BJ (cell line): ENCODE data around the gene KIAA1328. TPM values are rescaled to one million over a fixed set of nuclear protein-coding genes. Genes with fewer than 3 reads are reported as not detected.

ENCODE experiments used
- CTCF ChIA-PET: fragments of 350-600 bp; formaldehyde crosslinking; extraction: SDS; loops from one replicate; lab custom pipeline; 2021; ENCODE audit warnings: antibody characterized with exemption, inconsistent platforms; lab: Yijun Ruan, JAX
- POLR2A ChIA-PET: fragments of 300-600 bp; sonication (Branson Sonifier 250); formaldehyde crosslinking; extraction: SDS; loops from one replicate; lab custom pipeline; 2021; ENCODE audit warnings: antibody characterized with exemption; lab: Charles Lee
- DNase-seq: peaks from one replicate; pipeline ENCODE4 v3.0.0-alpha.2; 2011; ENCODE audit warnings: low read depth
- H3K27me3 ChIP-seq: 2 replicates; pipeline ENCODE4 v1.6.0; 2011; ENCODE audit warnings: low read length; ENCODE audit not compliant: control insufficient read depth, insufficient read depth
- H3K36me3 ChIP-seq: 2 replicates; pipeline ENCODE4 v1.5.1; 2011; ENCODE audit warnings: low read length; ENCODE audit not compliant: control insufficient read depth, insufficient read depth
- H3K4me3 ChIP-seq: 2 replicates; pipeline ENCODE4 v1.5.1; 2011; ENCODE audit warnings: low read depth, mild to moderate bottlenecking, control low read depth, low read length
- CTCF ChIP-seq: IDR thresholded peaks from 2 replicates; pipeline ENCODE4 v1.5.1; 2011; ENCODE audit warnings: low read depth, mild to moderate bottlenecking, control low read depth, inconsistent platforms, low read length, moderate library complexity; ENCODE audit not compliant: insufficient read depth
- polyA plus RNA-seq: library from polyadenylated mRNA; depleted of rRNA; stranded (reverse); fragments of >200 nt; gene quantifications from 2 replicates; pipeline ENCODE4 v1.2.3, GENCODE V29; 2011

Gene KIAA1328
- polyA plus RNA-seq, 1 experiment: 2.2 TPM

DNA sequence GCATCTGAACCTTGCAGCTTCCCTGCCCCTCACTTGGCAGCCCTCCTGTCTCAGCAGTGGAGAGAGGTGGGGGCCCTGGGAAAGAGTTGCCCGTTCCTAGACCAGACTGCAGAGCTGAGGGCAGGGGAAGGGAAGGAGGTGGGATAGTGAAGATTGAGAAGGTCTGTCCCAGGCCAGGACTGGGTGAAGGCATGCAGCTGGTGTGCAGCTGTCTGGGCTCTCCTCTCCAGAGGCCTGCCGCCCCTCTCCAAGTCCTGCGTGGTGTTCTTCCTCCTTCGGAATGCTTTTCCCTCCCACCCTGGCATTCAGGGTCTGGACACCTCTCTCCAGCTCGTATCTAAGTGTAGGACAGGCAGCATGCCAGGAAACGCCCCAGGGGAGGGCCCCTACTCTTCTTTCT lies 413.2 kb downstream of the KIAA1328 start:
- CTCF ChIA-PET: no interaction called here

GRCh38 chr18:37242826-37243560 lies 414.1 kb downstream of the KIAA1328 start:
- ChIA-PET POLR2A (interaction anchor here (0.6 kb wide), 1 partner anchor 10 kb away, joined by 3 read pairs; no protein-coding TSS in a partner anchor), CTCF (no interaction called here)
- H3K36me3 ChIP-seq: no peaks in the 10 kb centered on the region

More for the DNA sequence above, 413.2 kb downstream of the KIAA1328 start:
- POLR2A ChIA-PET: no interaction called here
- no peak for TF ChIP-seq CTCF
- H3K36me3 ChIP-seq: no peaks in the 10 kb centered on the region
- no peak for DNase-seq
- peaks cover 3% of the 10 kb centered on the region; the same call in 1 of the 2 replicates for H3K27me3 ChIP-seq
- no peak overlapping the region for H3K4me3 ChIP-seq

GRCh38 chr18:37243741-37244140 lies 414.8 kb downstream of the KIAA1328 start:
- ChIA-PET POLR2A (no interaction called here), CTCF (interaction anchor here (1.9 kb wide), 1 partner anchor 14 kb away, joined by 7 read pairs; no protein-coding TSS in a partner anchor)
- no peak for TF ChIP-seq CTCF
- no peak overlapping the region for H3K4me3 ChIP-seq
- no peak for DNase-seq
- no peaks in the 10 kb centered on the region for H3K36me3 ChIP-seq
- peaks cover 3% of the 10 kb centered on the region; the same call in 1 of the 2 replicates for H3K27me3 ChIP-seq

More at GRCh38 chr18:37242826-37243560, 414.1 kb downstream of the KIAA1328 start:
- Histone ChIP-seq H3K4me3 (no peak overlapping the region), H3K27me3 (peaks cover 3% of the 10 kb centered on the region; the same call in 1 of the 2 replicates)
- TF ChIP-seq CTCF: no peak
- DNase-seq: no peak

- CTCF ChIA-PET: interaction anchor here (0.6 to 1.9 kb wide), 2 partner anchors 13 to 153 kb away, joined by 3 to 7 read pairs; no protein-coding TSS in a partner anchor
- POLR2A ChIA-PET: no interaction called here
Measured at GRCh38 chr18:37244618-37245017, 415.7 kb downstream of the KIAA1328 start.

More at GRCh38 chr18:37244618-37245017, 415.7 kb downstream of the KIAA1328 start:
- Histone ChIP-seq H3K27me3 (peaks cover 3% of the 10 kb centered on the region; the same call in 1 of the 2 replicates), H3K4me3 (no peak overlapping the region), H3K36me3 (no peaks in the 10 kb centered on the region)
- TF ChIP-seq CTCF: no peak
- DNase-seq: no peak
